HUES48 (cell line): ENCODE measurements around the gene SPOCK3.
"Not testable (repeated sequence)": the region's sequence is repeated elsewhere in the genome, so short reads cannot be mapped to it uniquely, and the experiment has no call there.

Source experiments
- H3K27ac ChIP-seq: one replicate; pipeline ENCODE4 v1.7.0; 2013; ENCODE audit warnings: low read depth, low read length, inconsistent platforms
- H3K27me3 ChIP-seq: 2 replicates; pipeline ENCODE4 v1.6.1; 2013; ENCODE audit warnings: mild to moderate bottlenecking, low read length; ENCODE audit not compliant: control insufficient read depth, insufficient read depth
- H3K36me3 ChIP-seq: 2 replicates; pipeline ENCODE4 v1.6.1; 2013; ENCODE audit warnings: low read length; ENCODE audit not compliant: control insufficient read depth, insufficient read depth
- H3K4me1 ChIP-seq: 2 replicates; pipeline ENCODE4 v1.6.1; 2013; ENCODE audit warnings: mild to moderate bottlenecking, low read length; ENCODE audit not compliant: control insufficient read depth, insufficient read depth
- H3K4me3 ChIP-seq: 2 replicates; pipeline ENCODE4 v1.5.1; 2013; ENCODE audit warnings: mild to moderate bottlenecking, low read depth, low read length
- H3K9ac ChIP-seq: 2 replicates; pipeline ENCODE4 v1.6.1; 2013; ENCODE audit warnings: mild to moderate bottlenecking, low read depth, low read length, moderate library complexity
- H3K9me3 ChIP-seq: 2 replicates; pipeline ENCODE4 v1.6.1; 2013; ENCODE audit warnings: low read length; ENCODE audit not compliant: control insufficient read depth, insufficient read depth

Gene SPOCK3

DNA sequence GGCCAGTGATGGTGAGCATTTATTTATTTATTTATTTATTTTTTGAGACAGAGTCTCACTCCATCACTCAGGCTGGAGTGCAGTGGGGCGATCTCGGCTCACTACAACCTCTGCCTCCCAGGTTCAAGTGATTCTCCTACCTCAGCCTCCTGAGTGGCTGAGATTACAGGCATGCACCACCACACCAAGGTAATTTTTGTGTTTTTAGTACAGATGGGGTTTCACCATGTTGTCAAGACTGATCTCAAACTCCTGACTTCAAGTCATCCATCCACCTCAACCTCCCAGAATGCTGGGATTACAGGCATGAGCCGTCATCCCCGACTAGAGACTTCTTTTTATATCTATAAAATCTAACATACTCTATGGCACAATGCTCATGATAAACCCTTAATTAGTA lies 495.1 kb downstream of the SPOCK3 start:
- H3K9me3 ChIP-seq, H3K27me3 ChIP-seq, H3K36me3 ChIP-seq, H3K27ac ChIP-seq, H3K4me3 ChIP-seq, H3K4me1 ChIP-seq, H3K9ac ChIP-seq: not testable (repeated sequence)

DNA sequence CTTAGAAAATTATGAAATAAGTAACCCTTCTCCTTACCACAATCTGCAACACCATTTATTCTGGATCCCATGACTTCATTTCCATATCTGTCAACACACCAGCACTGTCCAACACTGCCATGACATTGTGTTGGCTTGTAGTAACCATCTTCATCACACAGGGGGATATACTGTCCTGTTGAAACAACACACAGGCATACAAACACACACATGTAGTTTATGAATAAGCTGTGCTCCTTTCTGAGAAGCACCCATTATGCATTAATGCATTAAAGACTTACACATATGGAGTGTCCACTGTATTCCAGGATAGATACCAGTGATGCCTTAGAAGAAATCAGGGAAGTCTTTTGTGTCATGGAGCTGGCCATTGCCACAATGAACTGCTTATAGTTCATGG lies 496.9 kb downstream of the SPOCK3 start:
- no peak overlapping the region for H3K9ac ChIP-seq
- H3K27ac ChIP-seq = no peak overlapping the region
- H3K27me3 ChIP-seq = no peaks in the 10 kb centered on the region
- no peak overlapping the region for H3K4me3 ChIP-seq
- no peaks in the 10 kb centered on the region for H3K4me1 ChIP-seq
- no peaks in the 10 kb centered on the region for H3K36me3 ChIP-seq
- no peaks in the 10 kb centered on the region for H3K9me3 ChIP-seq

DNA sequence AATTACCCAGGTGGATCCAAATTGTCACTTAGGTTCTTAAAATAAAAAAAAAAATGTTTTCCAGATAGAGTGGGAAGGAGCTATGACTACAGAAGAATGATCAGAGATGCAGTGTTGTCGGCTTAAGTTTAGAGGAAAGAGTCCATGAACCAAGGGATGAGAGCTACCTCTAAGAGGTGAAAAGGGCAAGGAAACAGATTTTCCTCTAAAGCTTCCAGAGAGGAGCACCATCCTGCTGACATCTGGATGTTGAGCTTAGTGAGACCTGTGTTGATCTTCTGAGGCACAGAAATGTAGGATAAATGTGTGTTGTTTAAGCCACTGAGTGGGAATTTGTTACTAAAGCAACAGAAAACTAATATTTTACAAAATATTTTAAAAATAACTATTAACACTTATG lies 498.7 kb downstream of the SPOCK3 start:
- Histone ChIP-seq H3K9ac (no peak overlapping the region), H3K27me3 (no peaks in the 10 kb centered on the region), H3K36me3 (no peaks in the 10 kb centered on the region), H3K27ac (no peak overlapping the region), H3K4me3 (no peak overlapping the region), H3K4me1 (no peaks in the 10 kb centered on the region), H3K9me3 (no peaks in the 10 kb centered on the region)

DNA sequence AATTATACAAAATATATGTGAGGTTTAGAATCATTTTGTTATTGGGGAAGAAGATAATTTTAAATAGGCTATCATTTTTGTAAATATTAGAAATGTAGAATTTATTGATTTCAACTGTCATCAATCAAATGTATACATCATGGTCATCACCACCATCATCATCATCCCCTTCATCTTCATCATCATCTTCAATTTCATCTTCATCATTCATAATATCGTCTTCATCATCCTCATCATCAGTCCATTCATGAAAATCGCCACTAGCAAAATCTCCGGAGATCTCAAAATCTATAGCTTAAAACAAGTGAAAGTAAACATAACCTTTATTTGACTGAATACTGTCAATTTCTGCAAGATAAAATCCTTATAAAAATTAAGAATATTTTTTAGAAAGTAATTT lies 499.5 kb downstream of the SPOCK3 start:
- Histone ChIP-seq H3K27ac (no peak overlapping the region), H3K27me3 (no peaks in the 10 kb centered on the region), H3K4me3 (no peak overlapping the region), H3K4me1 (no peaks in the 10 kb centered on the region), H3K36me3 (no peaks in the 10 kb centered on the region), H3K9ac (no peak overlapping the region), H3K9me3 (no peaks in the 10 kb centered on the region)

DNA sequence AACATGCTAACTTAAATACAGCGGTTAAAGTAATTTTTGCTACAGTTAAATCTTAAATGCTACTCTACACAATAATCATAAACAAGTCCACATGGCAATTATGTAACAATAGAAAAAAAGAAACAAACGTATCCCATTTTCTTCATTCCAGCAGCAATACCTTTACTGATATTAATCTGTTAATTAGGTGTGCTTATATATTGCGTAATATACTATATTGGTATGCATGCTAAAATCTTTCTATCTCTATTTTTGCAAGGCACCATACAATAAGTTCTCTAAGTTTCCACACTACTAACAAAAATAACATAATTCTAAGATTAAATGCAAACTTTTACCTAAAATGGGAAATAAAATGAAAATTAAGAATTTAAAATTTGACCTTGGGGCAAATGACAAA lies 500.6 kb downstream of the SPOCK3 start:
- no peak overlapping the region for H3K4me3 ChIP-seq
- no peaks in the 10 kb centered on the region for H3K9me3 ChIP-seq
- no peak overlapping the region for H3K27ac ChIP-seq
- H3K4me1 ChIP-seq = no peaks in the 10 kb centered on the region
- H3K9ac ChIP-seq = no peak overlapping the region
- no peaks in the 10 kb centered on the region for H3K27me3 ChIP-seq
- no peaks in the 10 kb centered on the region for H3K36me3 ChIP-seq

DNA sequence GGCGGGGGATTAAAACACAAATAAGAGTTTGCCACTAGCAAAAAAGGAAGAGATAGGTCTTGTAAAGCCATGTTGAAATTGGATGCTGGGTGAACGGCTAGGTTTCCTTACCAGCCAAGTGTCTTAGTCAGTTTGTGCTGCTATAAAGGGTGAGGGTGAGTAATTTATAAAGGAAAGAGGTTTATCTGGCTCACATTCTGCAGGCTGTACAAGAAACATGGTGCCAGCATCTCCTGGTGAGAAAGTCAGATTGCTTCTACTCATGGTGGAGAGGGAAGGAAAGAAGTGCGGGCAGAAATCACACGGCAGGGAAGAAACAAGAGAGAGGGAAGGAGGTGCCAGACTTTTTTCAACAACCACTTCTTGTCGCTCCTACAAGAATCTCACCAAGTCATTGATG lies 507.5 kb downstream of the SPOCK3 start:
- Histone ChIP-seq H3K27ac (no peak overlapping the region), H3K36me3 (no peaks in the 10 kb centered on the region), H3K9ac (no peak overlapping the region), H3K27me3 (no peaks in the 10 kb centered on the region), H3K4me3 (no peak overlapping the region), H3K9me3 (no peaks in the 10 kb centered on the region), H3K4me1 (no peaks in the 10 kb centered on the region)

DNA sequence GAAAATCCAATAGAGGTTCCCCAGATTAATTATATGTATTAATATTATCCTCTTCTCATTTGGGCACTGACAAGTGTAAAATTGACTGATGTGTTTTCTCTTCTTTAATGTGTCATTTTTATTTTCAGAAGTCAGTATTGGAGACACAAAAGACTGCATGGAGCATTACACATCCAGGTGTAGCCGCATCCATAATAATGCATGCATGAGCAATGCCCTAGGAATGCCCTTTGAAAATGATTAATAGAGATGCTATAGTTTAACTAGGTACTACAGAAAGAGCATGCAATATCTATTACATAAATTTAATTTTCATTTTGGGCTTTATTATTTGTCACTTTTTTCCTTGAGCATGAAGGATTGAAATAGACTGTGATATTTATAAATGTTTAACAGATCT lies 509.9 kb downstream of the SPOCK3 start:
- H3K9ac ChIP-seq = no peak overlapping the region
- no peaks in the 10 kb centered on the region for H3K36me3 ChIP-seq
- no peaks in the 10 kb centered on the region for H3K4me1 ChIP-seq
- no peaks in the 10 kb centered on the region for H3K9me3 ChIP-seq
- no peak overlapping the region for H3K4me3 ChIP-seq
- H3K27ac ChIP-seq = no peak overlapping the region
- H3K27me3 ChIP-seq = no peaks in the 10 kb centered on the region

DNA sequence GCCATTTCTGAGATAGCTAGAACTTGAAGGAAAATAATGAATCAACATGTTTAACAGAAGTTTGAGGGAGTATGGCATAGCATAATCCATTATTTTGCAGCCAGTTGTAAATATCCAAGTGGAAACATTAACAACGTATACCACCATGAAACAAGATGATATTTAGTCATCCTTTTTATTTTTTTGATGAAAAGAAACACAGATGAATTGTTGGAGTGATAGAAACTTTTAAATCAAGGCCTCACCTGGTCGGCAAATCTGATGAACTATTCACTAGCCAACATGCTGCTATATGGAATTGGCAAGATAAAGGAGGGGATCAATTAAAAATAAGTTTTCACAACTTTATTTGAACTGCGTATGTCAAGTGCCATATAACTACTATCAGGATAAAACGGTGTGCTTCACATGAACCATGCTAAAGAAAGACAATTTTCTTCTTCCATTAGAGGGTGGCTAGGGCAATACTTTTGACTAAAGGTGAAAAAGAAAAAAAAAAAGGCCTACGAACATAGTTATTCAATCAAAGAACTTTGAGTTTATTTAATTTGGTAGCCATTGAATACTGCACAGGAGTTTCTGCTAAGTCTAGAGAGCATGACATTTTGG lies 510.7 kb downstream of the SPOCK3 start:
- no peaks in the 10 kb centered on the region for H3K9me3 ChIP-seq
- no peak overlapping the region for H3K27ac ChIP-seq

DNA sequence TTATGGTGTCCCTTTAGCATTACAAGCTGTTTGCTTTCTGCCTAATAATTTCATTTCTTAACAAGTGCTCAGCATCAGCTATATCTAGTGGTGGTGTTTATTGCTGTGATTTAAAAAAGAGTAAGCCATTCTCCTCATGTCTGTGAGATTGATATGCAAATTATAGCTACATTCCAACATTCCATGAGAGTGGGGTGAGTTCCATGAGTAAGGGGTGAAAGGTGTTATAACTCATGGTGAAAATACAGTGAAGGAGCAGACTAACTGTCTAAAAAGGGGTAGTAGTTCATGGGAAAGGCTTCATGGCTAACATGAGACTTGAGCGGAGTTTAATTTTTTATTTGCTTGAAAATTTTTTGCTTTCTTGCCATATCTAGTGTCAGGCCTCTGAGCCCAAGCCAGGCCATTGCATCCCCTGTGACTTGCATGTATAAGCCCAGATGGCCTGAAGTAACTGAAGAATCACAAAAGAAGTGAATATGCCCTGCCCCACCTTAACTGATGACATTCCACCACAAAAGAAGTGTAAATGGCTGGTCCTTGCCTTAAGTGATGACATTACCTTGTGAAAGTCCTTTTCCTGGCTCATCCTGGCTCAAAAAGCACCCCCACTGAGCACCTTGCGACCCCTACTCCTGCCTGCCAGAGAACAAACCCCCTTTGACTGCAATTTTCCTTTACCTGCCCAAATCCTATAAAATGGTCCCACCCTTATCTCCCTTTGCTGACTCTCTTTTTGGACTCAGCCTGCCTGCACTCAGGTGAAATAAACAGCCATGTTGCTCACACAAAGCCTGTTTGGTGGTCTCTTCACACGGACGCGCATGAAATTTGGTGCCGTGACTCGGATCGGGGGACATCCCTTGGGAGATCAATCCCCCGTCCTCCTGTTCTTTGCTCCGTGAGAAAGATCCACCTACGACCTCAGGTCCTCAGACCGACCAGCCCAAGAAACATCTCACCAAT lies 518.3 kb downstream of the SPOCK3 start:
- H3K9me3 ChIP-seq, H3K27me3 ChIP-seq, H3K36me3 ChIP-seq, H3K4me3 ChIP-seq: not testable (repeated sequence)
- H3K4me1 ChIP-seq = peaks cover 15% of the 10 kb centered on the region
- peak overlapping the region; percentile 23 for H3K9ac ChIP-seq
- H3K27ac ChIP-seq = peak overlapping the region; percentile 86

More for the DNA sequence above, 510.7 kb downstream of the SPOCK3 start:
- Histone ChIP-seq H3K4me3 (no peak overlapping the region), H3K9ac (no peak overlapping the region), H3K36me3 (no peaks in the 10 kb centered on the region), H3K27me3 (no peaks in the 10 kb centered on the region), H3K4me1 (no peaks in the 10 kb centered on the region)

DNA sequence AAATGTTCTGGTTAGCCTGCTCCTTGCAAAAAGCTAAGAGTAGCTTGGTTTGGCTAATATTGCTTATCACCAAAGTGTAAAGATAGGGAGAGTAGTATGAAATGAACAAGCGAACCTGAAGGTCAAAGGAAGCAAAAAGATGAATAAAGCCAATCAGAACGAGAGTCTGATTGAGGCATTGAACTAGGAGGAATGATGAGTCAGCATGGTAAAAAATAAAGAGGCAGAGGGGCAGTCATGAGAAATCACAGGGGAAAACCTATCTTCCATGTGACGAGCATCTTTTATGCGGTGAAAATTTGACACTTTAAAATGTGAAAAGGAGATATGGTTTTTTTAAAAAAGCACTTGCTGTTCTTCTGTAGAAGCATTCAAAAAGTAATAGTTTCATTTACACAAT lies 533.7 kb downstream of the SPOCK3 start:
- Histone ChIP-seq H3K9ac (no peak overlapping the region), H3K27ac (no peak overlapping the region), H3K4me1 (no peaks in the 10 kb centered on the region), H3K4me3 (no peak overlapping the region), H3K36me3 (no peaks in the 10 kb centered on the region), H3K9me3 (peaks cover 3% of the 10 kb centered on the region; the same call in 1 of the 2 replicates), H3K27me3 (no peaks in the 10 kb centered on the region)

DNA sequence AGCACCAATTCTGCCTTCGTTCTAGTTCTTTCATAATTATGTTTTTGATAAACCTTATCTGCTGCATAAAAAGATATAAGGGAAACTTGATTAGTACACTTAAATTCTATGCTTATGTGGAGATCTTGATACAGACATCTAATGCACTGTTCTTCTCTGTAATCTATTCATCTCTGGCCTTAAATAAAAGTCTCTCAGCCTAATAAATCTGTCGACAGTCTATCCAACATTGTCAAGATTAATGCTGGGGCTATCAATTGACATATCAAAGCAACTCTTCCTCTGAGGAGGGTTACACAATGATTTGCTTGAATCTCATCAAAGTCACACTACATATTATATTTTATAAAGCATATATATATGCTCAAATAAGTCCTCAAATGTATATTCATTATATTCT lies 545.5 kb downstream of the SPOCK3 start:
- Histone ChIP-seq H3K36me3 (no peaks in the 10 kb centered on the region), H3K9ac (no peak overlapping the region), H3K27ac (no peak overlapping the region), H3K4me1 (peaks cover 8% of the 10 kb centered on the region), H3K27me3 (no peaks in the 10 kb centered on the region), H3K9me3 (no peaks in the 10 kb centered on the region), H3K4me3 (no peak overlapping the region)
